SH-SY5Y (cell line): Measurements from ENCODE around the gene CDKL5.

Experiments used
- GATA2 ChIP-seq: IDR thresholded peaks from 2 replicates; pipeline ENCODE4 v1.6.1; 2011; ENCODE audit warnings: mild to moderate bottlenecking, low read depth, low read length
- GATA3 ChIP-seq: IDR thresholded peaks from 2 replicates; pipeline ENCODE4 v1.6.1; 2011; ENCODE audit warnings: low read depth, mild to moderate bottlenecking, low read length, moderate library complexity

DNA sequence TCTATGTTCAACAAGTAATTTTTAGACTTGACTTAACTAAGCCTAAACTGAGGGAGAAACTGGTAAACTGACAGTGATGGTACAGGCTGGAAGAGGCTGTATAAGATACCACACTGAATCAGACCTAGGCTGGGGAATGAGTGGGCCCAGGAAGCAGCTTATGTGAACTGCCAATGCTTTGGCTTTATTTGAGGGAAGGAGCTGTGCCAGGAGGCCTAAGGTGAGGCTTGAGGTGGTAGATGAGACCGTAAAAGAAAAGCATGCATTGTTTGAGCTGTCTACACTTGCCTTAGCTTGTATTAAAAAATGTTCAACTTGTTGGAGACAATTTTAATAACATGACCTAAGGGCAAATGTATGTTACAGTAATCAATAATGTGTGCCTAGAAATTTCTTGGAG, 150.3 kb downstream of the CDKL5 start:
- TF ChIP-seq GATA2 (no peak), GATA3 (no peak)
